AG04449 (cell line): ENCODE data around the gene CCDC102A.

ENCODE experiments used
- CTCF ChIA-PET: fragments of 350-600 bp; formaldehyde crosslinking; extraction: SDS; loops from one replicate; lab custom pipeline; 2021; ENCODE audit warnings: antibody characterized with exemption; lab: Yijun Ruan, JAX
- POLR2A ChIA-PET: fragments of 400-600, 350-600 bp; formaldehyde crosslinking; extraction: SDS; loops from one replicate; lab custom pipeline; 2020; ENCODE audit warnings: antibody characterized with exemption, inconsistent platforms; lab: Yijun Ruan, JAX
- DNase-seq: peaks from one replicate; pipeline ENCODE4 v3.0.0-alpha.2; 2010; ENCODE audit warnings: low read depth, low spot score
- H3K4me3 ChIP-seq: 2 replicates; pipeline ENCODE4 v1.5.1; 2011; ENCODE audit warnings: low read depth, mild to moderate bottlenecking, control low read depth, low read length
- CTCF ChIP-seq: IDR thresholded peaks from one replicate; pipeline ENCODE4 v1.5.1; 2011; ENCODE audit warnings: mild to moderate bottlenecking, moderate library complexity, low read length, control low read depth, inconsistent platforms; ENCODE audit not compliant: insufficient read depth; ENCODE audit errors: missing control alignments

The CCDC102A gene

GRCh38 chr16:57483725-57484514 lies 52.5 kb downstream of the CCDC102A start:
- no peak for TF ChIP-seq CTCF
- no peak for DNase-seq
- POLR2A ChIA-PET = no interaction called here
- CTCF ChIA-PET = interaction anchor here (1.1 to 13.9 kb wide), 3 partner anchors 22 to 36 kb away, joined by 3 to 103 read pairs (median 4); no protein-coding TSS in a partner anchor
- H3K4me3 ChIP-seq = no peak overlapping the region

GRCh38 chr16:57482845-57483545 lies 53.4 kb downstream of the CCDC102A start:
- no peak overlapping the region for H3K4me3 ChIP-seq
- ChIA-PET POLR2A (no interaction called here), CTCF (interaction anchor here (1.1 to 13.9 kb wide), 2 partner anchors 21 to 37 kb away, joined by 4 to 103 read pairs; no protein-coding TSS in a partner anchor)
- DNase-seq = no peak
- TF ChIP-seq CTCF = no peak

- CTCF ChIA-PET = interaction anchor here (13.2 to 13.9 kb wide), 2 partner anchors 20 to 38 kb away, joined by 103 to 161 read pairs; partner anchors contain the start of gene POLR2C
- no peak overlapping the region for H3K4me3 ChIP-seq
These were observed 55.0 kb downstream of the CCDC102A start for GRCh38 chr16:57481421-57481820.

GRCh38 chr16:57480754-57481230 lies 55.6 kb downstream of the CCDC102A start:
- H3K4me3 ChIP-seq = no peak overlapping the region
- DNase-seq = no peak
- ChIA-PET POLR2A (interaction anchor here (2.5 kb wide), 1 partner anchor 18 kb away, joined by 10 read pairs; the partner anchor contains the start of gene POLR2C), CTCF (interaction anchor here (13.2 to 13.9 kb wide), 2 partner anchors 19 to 39 kb away, joined by 103 to 161 read pairs; partner anchors contain the start of gene POLR2C)
- TF ChIP-seq CTCF = no peak

More at GRCh38 chr16:57481421-57481820, 55.0 kb downstream of the CCDC102A start:
- no peak for DNase-seq
- TF ChIP-seq CTCF = no peak
- POLR2A ChIA-PET = interaction anchor here (2.5 kb wide), 1 partner anchor 19 kb away, joined by 10 read pairs; the partner anchor contains the start of gene POLR2C

GRCh38 chr16:57479976-57480753 lies 56.2 kb downstream of the CCDC102A start:
- CTCF ChIA-PET = interaction anchor here (0.6 to 13.9 kb wide), 3 partner anchors 18 to 93 kb away, joined by 3 to 161 read pairs (median 103); partner anchors contain the start of gene POLR2C
- POLR2A ChIA-PET = interaction anchor here (2.5 kb wide), 1 partner anchor 18 kb away, joined by 10 read pairs; the partner anchor contains the start of gene POLR2C
- peak overlapping the region; percentile 57 for H3K4me3 ChIP-seq
- TF ChIP-seq CTCF = no peak
- DNase-seq = no peak
